ENCODE measurements around the gene CHADL.

Gene CHADL

GRCh38 chr22:41285441-41285819 lies 44.7 kb upstream of the CHADL start:
- no peak for TF ChIP-seq CTCF (IDR thresholded peaks at IDR 0.05; ENCODE audit: control extremely low read depth, extremely low read depth, low read depth, missing control alignments)
- ChIA-PET CTCF (interaction anchor here (0.9 to 1.6 kb wide), 7 partner anchors 11 to 362 kb away, joined by 3 to 7 read pairs (median 3); partner anchors contain the start of gene ZC3H7B), POLR2A (interaction anchor here (1.0 to 1.7 kb wide), 4 partner anchors 16 to 304 kb away, joined by 5 to 7 read pairs (median 6); partner anchors contain the start of genes PMM1, TEF and ZC3H7B)
- peak; percentile 76 for DNase-seq (ENCODE audit: extremely low spot score)

GRCh38 chr22:41284465-41284864 lies 43.7 kb upstream of the CHADL start:
- no peak for TF ChIP-seq CTCF (IDR thresholded peaks at IDR 0.05; ENCODE audit: control extremely low read depth, extremely low read depth, low read depth, missing control alignments)
- no peak for DNase-seq (ENCODE audit: extremely low spot score)
- POLR2A ChIA-PET: no interaction called here
- CTCF ChIA-PET: interaction anchor here (0.9 to 1.3 kb wide), 2 partner anchors 17 to 361 kb away, joined by 3 read pairs; partner anchors contain the start of gene ZC3H7B

- no peak for DNase-seq (ENCODE audit: extremely low spot score)
- ChIA-PET CTCF (interaction anchor here (0.9 to 1.1 kb wide), 2 partner anchors 11 to 358 kb away, joined by 3 read pairs; no protein-coding TSS in a partner anchor), POLR2A (no interaction called here)
- no peak for TF ChIP-seq CTCF (IDR thresholded peaks at IDR 0.05; ENCODE audit: control extremely low read depth, extremely low read depth, low read depth, missing control alignments)
These were observed 40.1 kb upstream of the CHADL start for GRCh38 chr22:41280854-41281253.

- ChIA-PET POLR2A (no interaction called here), CTCF (no interaction called here)
- TF ChIP-seq CTCF (IDR thresholded peaks at IDR 0.05; ENCODE audit: control extremely low read depth, extremely low read depth, low read depth, missing control alignments): no peak
- no peak for DNase-seq (ENCODE audit: extremely low spot score)
These were observed 39.3 kb upstream of the CHADL start for GRCh38 chr22:41280065-41280464.

GRCh38 chr22:41274856-41275255 lies 34.1 kb upstream of the CHADL start:
- CTCF ChIA-PET: interaction anchor here (0.8 to 1.3 kb wide), 3 partner anchors 11 to 31 kb away, joined by 3 read pairs; partner anchors contain the start of genes RANGAP1 and ZC3H7B
- no peak for TF ChIP-seq CTCF (IDR thresholded peaks at IDR 0.05; ENCODE audit: control extremely low read depth, extremely low read depth, low read depth, missing control alignments)
- no peak for DNase-seq (ENCODE audit: extremely low spot score)
- POLR2A ChIA-PET: no interaction called here

- DNase-seq (ENCODE audit: extremely low spot score): no peak
- no peak for TF ChIP-seq CTCF (IDR thresholded peaks at IDR 0.05; ENCODE audit: control extremely low read depth, extremely low read depth, low read depth, missing control alignments)
- CTCF ChIA-PET: no interaction called here
- POLR2A ChIA-PET: no interaction called here
These were observed 32.4 kb upstream of the CHADL start for GRCh38 chr22:41273128-41273527.

Data from GM10248 (cell line).